Stimulated activated CD4-positive, alpha-beta T cell treated with anti-CD3 and anti-CD28 coated beads, TNF-alpha, amount 100 ng/mL, for 24 hours (primary cell): ENCODE results near the gene NUP85.
"Not testable (repeated sequence)": the region's sequence is repeated elsewhere in the genome, so short reads cannot be mapped to it uniquely, and the experiment has no call there.

Experiments used
- DNase-seq, 3 experiments: peaks; one replicate each; pipeline ENCODE4 v3.0.0-alpha.2; 2020; ENCODE audit warnings: low read depth in 3 of 3

Gene NUP85, protein sequence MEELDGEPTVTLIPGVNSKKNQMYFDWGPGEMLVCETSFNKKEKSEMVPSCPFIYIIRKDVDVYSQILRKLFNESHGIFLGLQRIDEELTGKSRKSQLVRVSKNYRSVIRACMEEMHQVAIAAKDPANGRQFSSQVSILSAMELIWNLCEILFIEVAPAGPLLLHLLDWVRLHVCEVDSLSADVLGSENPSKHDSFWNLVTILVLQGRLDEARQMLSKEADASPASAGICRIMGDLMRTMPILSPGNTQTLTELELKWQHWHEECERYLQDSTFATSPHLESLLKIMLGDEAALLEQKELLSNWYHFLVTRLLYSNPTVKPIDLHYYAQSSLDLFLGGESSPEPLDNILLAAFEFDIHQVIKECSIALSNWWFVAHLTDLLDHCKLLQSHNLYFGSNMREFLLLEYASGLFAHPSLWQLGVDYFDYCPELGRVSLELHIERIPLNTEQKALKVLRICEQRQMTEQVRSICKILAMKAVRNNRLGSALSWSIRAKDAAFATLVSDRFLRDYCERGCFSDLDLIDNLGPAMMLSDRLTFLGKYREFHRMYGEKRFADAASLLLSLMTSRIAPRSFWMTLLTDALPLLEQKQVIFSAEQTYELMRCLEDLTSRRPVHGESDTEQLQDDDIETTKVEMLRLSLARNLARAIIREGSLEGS

DNA sequence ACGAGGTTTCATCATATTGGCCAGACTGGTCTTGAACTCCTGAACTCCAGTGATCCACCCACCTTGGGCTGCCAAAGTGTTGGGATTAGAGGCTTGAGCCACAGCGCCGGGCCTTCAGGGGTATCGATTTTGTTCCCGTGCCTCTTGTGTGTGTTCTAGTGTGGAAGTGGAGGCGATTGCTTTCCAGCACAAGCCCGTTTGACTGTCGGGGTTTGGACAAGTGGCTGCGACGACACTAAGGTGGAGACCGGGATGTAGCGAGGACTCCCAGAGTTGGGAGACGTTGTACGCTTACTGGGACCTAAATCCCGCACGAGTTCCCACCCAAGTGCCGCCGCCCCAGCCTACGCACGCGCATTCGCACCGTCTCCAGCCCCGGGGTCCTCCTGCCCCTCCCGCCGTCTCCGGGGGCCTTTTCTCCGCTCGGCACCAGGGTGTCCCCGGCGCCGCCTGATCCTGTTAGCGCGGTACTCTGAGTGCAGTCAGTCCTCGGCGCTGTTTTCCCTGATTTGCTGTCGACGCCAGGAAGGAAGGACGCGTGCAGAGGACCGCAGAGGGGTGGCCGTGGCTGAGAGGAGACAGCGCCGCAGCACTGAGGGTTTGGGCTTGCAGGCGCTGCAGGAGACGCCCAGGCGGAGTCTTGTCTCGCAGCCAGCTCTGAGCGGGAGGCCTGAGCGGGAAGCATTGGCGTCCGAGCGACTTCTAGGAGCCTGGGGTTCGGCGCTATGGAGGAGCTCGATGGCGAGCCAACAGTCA, at the start of gene NUP85:
Gene NUP85, plus strand, starts transcription at position 643 of the 756 bp plus-strand sequence. Its CDS starts 83 bp downstream, at position 726.
- peak; percentile 82 to 93 (median 87) for DNase-seq

DNA sequence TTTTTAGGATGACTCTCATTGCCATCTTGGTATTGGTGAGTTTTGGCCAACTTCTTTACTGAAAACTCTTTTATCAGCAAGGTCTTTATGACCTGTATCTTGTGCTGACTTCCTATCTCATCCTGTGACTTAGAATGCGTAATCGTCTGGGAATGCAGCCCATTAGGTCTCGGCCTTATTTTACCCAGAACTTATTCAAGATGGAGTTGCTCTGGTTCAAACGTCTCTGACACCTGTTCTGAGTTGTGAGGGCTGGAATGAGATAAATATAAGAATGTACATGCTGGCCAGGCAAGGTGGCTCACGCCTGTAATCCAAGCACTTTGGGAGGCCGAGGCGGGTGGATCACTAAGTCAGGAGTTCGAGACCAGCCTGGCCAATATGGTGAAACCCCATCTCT, 47.0 kb upstream of the NUP85 start:
- DNase-seq = not testable (repeated sequence)

DNA sequence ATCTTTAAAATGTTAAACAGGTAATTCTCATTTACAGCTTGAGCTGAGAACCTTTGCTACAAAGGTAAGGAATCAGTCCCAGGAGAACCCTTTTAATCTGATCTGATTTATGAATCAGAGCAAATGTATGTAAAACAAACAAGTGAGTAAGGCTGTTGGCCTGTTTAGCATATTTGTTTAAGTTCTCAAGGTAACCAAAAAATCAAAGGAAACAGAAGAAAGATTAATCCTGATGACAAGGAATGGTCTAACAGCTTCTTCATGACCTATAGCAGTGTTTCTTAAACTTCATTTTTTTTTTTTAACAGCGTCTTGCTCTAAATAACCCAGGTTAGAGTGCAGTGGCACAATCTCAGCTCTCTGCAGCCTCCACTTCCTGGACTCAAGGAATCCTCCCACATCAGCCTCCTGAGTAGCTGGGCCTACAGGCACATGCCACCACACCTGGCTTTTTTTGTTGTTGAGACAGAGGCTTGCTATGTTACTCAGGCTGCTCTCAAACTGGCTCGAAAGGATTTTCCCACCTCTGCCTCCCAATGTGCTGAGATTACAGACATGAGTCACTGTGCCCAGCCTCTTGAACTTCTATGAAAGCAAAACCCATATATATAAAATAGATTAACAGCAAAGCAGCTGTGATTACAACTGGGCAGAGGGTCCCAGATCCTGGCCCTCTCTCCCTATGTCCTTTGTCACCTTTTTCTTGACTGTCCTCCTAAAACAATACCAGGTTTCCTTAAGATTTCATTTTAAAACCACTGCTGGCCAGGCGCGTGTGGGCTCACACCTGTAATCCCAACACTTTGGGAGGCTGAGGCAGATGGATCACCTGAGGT, 46.1 kb upstream of the NUP85 start:
- no peak for DNase-seq

DNA sequence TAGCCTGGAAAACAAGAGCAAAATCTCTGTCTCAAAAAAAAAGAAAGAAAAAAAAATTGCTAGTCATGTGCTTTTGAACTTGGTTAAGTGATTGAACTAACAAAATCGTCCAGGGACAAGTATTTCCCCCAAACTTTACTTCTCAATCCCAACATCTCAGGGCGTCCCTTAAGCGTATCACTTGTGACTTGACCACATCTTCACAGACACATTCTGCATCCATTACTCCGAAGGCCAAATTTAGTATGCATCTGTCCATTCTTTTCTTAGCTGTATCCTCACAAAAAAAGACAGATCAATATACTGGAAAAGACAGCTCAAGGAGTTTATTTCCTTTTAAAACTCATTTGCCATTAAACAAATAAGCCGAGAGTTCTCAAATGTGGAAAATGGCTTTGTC, 45.3 kb upstream of the NUP85 start:
- DNase-seq = no peak

DNA sequence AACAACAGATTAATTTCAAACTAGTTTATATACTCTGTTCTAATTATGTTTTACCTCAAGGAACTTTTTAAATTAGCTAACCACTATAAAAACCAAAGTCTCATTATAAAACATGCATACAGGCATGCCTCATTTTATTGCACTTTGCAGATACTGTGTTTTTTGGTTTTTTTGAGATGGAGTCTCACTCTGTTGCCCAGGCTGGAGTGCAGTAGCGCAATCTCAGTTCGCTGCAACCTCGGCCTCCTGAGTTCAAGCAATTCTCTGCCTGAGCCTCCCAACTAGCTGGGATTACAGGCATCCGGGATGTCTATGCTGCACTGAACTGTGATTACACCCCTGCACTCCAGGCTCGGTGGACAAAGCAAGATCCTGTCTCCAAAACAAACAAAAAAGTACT, 42.4 kb upstream of the NUP85 start:
- no peak for DNase-seq

DNA sequence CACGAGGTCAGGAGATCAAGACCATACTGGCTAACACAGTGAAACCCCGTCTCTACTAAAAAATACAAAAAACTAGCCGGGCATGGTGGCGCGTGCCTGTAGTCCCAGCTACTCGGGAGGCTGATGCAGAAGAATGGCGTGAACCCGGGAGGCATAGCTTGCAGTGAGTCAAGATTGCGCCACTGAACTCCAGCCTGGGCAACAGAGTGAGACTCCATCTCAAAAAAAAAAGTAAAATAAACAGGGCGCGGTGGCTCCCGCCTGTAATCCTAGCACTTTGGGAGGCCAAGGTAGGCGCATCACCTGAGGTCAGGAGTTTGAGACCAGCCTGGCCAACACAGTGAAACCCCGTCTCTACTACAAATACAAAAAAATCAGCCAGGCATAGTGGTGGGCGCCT, 40.9 kb upstream of the NUP85 start:
- not testable (repeated sequence) for DNase-seq

DNA sequence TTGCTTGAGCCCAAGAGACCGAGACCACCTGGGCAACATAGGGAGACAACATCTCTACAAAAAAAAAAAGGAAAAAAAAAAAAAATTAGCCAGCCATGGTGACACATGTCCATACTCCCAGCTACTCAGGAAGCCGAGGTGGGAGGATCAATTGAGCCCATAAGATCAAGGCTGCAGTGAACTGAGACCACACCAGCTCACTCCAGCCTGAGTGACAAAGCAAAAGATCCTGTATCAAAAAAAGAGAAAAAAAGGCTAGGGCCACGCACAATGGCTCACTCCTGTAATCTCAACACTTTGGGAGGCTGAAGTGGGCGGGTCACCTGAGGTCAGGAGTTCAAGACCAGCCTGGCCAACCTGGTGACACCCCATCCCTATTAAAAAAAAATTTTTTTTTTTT, 36.5 kb upstream of the NUP85 start:
- no peak for DNase-seq

DNA sequence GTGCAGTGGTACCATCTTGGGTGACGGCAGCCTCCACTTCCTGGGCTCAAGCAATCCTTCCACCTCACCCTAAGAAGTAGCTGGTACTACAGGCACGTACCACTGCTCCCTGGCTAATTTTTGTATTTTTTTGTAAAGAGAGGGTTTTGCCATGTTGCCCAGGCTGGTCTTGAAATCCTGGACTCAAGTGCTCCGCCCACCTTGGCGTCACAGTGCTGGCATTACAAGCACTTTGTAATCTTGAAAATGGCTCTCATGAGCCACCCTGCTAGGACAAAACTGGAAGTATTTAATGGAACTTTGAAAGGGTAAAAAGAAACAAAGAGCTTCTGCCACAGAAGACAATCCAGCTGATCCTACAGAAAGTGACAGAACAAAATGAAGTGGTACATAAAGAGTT, 32.0 kb upstream of the NUP85 start:
- no peak for DNase-seq

DNA sequence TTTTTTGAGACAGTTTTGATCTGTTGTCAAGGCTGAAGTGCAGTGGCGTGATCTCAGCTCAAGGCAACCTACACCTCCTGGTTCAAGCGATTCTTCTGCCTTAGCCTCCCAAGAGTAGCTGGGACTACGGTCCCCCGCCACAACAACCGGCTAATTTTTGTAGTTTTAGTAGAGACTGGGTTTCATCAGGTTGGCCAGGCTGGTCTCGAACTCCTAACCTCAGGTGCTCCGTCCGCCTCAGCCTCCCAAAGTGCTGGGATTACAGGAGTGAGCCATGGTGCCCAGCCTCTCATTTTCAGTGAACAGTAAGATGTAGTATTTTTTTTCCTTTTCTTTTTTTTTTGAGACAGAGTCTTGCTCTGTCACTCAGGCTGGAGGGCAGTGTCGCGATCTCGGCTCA, 30.5 kb upstream of the NUP85 start:
- DNase-seq = no peak

DNA sequence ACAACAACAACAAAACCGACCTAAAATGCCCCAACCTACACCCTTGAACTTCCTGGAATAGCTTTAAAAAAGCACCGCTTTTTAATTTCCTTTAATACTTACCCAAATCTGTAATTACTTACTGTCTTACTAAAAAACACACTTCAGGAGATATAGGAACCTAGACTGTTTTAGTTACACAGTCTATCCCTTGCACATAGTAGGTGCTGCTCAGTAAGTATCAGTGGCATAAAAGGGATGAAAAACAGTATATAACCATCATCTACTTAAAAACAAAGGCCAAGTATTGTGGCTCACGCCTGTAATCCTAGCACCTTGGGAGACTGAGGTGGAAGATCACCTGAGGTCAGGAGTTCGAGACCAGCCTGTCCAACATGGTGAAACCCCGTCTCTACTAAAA, 28.9 kb upstream of the NUP85 start:
- DNase-seq = no peak

DNA sequence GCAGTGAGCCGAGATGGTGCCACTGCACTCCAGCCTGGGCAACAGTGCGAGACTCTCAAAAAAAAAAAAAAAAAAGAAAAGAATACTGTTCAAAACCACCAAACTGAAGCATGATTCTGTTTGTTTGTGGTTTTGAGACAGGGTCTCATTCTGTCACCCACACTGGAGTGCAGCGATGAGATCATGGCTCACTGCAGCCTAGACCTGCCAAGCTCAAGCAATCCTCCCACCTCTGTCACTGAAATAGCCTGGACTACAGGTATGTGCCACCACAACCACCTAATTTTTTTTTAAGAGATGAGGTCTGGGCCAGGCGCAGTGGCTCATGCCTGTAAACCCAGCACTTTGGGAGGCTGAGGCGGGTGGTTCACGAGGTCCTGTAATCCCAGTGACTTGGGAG, 27.0 kb upstream of the NUP85 start:
- no peak for DNase-seq

DNA sequence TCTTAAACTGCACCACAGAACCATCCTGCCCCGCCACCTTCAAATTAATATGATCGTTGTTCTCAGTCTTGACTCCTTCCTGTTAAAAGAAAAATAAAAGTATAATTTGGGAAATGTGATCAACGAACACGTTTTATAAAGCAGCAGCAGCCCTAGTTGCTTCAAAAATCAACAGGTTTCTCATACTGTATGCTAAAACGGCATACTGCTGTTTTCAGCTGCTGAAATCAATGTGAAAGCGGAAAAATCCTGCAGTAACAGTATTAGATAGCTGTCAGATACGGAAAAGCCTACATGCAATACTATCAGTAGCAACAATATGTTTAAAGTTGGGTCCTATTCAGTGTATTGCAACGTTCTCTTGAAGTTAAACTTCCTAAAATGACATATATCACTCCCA, 24.4 kb upstream of the NUP85 start:
- DNase-seq = no peak

DNA sequence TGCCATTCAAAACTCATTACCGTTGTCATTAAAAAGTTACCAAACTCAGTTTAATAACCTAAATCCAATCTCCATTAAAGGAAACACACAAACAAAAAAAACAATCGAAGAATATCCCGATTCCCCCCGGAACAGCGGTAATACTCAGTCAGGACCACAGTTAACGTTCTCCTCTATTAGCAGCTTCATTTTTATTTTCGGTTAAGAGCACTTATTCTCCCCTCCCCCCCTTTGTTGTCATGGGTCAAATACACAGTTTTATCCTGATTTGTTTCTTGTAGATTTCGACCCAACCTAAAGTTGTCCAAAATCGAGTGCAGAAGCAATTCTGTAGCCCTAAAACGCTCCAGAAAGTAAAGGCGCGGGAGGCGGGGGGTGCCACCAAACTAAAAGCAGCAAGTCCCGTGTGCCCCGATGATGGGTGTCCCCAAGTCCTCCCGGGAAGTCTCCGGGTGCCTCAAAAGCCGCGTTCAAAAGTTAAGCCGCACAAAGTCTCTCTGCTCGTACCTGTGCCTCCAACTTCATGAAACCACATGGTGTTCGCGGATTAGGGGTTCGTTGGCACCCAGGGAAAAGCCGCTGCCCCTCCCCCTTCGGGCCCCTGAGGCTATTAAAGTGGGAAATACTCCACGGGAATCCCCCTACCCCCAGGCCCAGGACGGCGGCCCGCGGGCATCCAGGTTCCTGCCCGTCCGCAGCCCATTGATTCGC, 23.7 kb upstream of the NUP85 start:
- peak; percentile 12 to 33 (median 29) for DNase-seq

DNA sequence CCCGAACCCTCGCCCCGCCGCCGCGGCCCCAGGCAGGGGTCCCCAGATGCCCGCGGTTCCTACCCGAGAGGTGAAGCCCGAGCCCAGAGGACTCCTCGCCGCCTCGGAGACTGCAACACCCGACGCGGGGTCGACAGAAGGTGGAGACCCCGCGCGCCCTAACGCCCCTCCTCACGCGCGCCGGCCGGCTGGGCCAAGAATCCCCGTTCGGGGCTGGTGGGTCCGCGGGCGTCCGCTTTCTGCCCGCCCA, 23.2 kb upstream of the NUP85 start:
- DNase-seq = no peak

DNA sequence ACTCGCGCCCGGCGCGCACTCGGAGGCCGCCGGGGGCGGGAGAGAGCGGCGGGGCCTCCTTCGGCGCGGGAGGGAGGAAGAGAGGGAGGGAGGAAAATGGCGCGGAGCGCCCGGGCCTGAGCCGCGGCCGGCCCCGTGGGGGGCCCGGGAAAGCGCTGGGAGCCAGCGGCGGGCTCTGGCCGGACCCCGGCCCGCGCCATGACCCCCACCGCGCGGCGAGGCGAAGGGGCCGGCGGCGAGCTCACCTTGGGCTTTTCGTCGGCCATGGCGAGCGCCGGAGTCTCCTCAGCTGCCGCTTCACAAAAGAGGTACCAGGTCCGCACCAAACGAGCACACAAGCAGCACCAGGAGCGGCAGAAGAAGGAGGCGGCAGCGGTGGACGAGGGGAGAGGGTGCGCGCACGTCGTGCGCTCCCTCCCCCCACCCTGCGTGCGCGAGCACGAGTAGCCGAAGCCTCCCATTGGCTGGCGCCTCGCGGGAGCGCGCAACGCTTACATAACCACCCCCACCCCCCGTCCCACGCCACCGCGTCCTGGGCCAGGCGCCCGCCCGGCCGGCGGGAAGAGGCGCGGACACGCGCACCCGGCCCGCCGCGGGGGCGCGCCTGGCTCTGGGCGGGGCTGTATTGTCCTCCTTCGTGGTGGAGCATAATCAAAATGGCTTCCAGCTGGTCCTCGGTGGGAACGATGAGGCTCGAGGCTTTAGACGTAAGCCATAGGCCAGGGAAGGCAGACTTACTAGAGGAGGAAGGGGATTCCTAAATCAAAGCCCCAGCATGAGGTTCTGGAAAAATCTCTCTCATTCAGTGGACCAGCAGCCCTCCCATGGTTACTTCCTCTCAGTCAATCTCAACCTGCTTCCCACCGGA, 22.7 kb upstream of the NUP85 start, which contains the start of gene SUMO2:
Gene SUMO2, minus strand, starts transcription at position 391 of the 868 bp plus-strand sequence. Its CDS starts 125 bp downstream, at position 266.
- DNase-seq = peak; percentile 88 to 97 (median 94)

DNA sequence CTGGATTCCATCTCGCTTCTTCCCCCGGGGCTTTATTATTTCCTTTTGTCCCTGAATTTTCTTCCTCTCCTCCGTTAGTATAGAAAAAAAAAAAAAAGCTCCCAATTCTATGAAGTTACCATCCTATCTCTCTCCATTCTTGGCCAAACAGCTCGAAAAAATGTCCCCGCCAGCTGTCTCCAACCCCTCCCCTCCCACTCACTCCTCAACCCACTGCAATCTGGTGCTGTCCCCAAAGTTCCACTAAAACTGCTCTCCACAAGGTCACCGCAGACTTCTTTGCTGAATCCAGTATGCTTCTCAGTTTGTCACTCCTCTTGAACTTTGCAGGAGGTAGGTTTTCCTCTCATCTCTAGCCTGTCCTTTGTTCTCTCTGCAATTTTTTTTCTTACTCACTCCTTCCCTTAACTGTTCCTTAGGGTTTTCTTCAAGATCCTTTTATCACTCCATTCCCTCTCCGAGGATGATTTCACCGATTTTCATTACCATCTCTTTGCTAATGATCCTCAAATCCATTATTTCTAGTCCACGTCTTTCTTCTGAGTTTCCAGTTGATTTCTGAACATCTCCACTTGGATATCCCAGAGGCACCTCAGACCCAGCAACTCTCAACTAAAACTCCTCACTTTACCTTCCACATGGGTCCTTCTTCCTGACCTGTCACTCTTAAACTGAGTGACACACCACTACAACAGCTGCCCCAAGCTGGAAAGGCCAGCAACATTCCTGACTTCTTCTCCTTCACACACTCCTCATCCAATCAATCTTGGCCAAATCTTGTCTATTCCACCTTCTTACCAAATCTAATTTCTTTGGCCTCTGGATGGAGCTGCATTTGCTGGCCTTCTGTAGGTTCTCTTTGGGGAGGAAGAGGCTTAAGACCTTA, 21.2 kb upstream of the NUP85 start:
- no peak for DNase-seq

DNA sequence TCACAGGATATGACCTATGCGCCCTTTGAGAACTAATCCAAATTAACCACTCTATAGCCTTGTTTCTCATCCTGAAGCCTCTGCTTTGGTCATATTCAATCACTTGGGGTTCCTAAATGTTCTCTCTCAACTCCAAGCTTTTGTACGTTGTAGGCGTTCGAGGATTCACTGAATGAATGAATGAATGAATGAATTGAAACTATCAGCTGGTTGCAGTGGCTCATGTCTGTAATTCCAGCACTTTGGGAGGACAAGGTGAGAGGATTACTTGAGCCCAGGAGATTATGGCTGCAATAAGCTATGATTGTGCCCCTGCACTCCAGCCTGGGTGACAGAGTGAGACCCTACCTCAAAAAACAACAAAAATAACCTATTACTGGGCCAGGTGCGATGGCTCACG, 16.9 kb upstream of the NUP85 start:
- DNase-seq = no peak

DNA sequence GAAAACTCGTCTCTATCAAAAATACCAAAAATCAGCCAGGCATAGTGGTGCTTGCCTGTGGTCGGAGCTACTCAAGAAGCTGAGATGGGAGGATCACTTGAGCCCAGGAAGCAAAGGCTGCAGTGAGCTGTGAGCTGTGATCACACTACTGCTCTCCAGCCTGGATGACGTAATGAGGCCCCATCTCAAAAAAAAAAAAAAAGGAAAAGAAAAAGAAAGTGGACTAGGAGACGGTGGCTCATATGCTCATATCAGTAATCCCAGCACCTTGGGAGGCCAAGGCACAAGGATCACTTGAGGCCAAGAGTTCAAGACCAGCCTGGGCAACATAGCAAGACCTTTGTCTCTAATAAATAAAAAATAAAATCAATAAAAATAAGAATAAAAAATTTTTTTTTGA, 13.9 kb upstream of the NUP85 start:
- DNase-seq = no peak

DNA sequence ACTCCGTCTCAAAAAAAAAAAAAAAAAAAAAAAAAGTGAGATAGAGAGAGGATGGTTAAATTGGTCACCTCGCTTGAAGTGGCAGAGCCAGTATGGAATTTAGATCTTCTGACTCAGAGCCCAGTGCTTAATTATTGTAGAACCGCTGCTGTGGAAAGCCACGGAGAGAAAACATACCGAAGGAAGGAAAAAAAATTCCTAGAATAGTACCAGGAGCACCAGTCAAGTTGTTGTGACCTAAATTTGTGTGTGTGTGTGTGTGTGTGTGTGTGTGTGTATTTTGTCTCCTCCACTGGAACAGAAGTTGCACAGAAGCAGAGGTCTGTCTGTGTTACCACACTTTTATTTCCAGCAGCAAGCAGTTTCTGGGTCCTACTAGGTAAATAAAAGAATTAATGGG, 10.6 kb upstream of the NUP85 start:
- no peak for DNase-seq
